GM12891 (cell line): ENCODE measurements around the gene ZNF536.

Source experiments
- POLR2A ChIP-seq: IDR thresholded peaks from 2 replicates; pipeline ENCODE4 v1.6.1; 2011; ENCODE audit warnings: low read depth, low read length, control low read depth
- POLR2AphosphoS5 ChIP-seq: IDR thresholded peaks from 2 replicates; pipeline ENCODE4 v1.6.1; 2011; ENCODE audit warnings: low read depth, low read length, control low read depth
- POU2F2 ChIP-seq: IDR thresholded peaks from 2 replicates; pipeline ENCODE4 v1.6.1; 2011; ENCODE audit warnings: low read depth, mild to moderate bottlenecking, control low read depth, low read length, moderate library complexity
- TAF1 ChIP-seq: IDR thresholded peaks from 2 replicates; pipeline ENCODE4 v1.6.1; 2011; ENCODE audit warnings: low read depth, low read length, control low read depth

GRCh38 chr19:30374539-30374864 is 2.3 kb downstream of the ZNF536 start:
- TF ChIP-seq TAF1 (no peak), POLR2AphosphoS5 (no peak), POLR2A (no peak), POU2F2 (no peak)
